ENCODE measurements around the gene RPP14.
A peak's percentile ranks its signal among the peaks of the same experiment; 100 is the strongest.

The RPP14 gene

DNA sequence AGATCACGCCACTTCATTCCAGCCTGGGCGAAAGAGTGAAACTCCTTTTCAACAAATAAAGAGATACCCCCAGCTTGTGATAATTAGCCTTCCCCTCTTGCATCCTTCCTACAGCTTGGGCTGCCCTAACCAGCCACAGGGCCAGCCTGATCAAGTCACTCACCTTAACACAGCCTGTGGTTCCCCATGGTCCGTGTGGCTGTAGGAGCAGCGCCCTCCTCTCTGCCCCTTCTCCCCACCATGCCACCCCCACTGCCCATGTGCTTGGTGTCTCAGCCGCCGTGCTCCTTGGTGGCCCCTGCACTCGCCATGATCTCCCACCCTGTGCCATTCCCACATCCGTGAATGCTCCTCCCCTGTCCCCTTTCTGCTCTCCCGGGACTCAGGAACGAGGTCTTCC, 13.2 kb upstream of the RPP14 start:
- no peak for DNase-seq

DNA sequence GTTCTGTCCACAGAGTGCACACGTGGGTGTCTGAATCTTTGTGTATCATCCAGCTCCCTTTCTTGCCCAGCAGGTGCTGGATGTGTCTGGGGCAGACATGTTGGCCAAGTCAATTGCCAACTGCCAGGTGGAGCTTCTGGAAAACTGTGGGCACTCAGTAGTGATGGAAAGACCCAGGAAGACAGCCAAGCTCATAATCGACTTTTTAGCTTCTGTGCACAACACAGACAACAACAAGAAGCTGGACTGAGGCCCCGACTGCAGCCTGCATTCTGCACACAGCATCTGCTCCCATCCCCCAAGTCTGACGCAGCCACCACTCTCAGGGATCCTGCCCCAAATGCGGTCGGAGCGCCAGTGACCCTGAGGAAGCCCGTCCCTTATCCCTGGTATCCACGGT, 12.5 kb upstream of the RPP14 start:
- DNase-seq = no peak

DNA sequence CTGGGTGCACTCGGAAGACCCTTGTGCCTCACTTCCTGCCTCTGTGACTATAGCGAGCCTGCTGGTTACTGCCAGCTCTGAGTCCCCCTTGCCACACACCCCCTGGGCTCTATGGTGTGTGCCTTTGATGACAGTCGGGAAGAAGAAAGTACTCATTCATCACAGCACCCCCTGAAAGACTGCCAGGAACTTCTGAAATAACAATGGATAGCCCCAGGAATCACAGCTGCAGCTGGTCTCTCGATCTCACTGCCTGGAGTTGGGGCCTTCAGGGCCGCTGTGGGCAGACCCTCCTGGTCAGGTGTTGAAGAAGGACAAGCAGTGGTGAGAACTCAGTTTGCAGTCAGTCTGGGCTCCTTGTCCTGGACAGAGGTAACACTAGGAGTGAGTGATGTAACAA, 9.8 kb upstream of the RPP14 start:
- no peak for DNase-seq

DNA sequence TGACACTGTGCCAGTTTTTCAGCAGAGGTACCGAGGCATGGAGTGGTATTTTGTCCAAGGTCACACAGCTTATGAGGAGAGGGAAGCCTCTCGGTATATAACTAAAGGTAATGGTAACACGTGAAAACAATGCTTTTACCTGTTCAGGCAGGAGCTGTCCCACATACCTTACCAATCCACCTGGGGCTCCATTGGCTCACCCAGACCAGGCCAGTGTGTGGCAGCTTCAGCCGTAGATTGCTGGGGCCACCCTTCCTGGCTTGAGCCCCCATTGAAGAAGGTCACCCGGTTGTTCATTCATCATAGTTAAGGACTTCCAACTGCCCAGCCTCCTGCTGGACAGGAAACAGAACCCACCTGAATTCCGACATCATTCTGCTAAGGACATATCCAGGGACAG, 9.2 kb upstream of the RPP14 start:
- DNase-seq = no peak

DNA sequence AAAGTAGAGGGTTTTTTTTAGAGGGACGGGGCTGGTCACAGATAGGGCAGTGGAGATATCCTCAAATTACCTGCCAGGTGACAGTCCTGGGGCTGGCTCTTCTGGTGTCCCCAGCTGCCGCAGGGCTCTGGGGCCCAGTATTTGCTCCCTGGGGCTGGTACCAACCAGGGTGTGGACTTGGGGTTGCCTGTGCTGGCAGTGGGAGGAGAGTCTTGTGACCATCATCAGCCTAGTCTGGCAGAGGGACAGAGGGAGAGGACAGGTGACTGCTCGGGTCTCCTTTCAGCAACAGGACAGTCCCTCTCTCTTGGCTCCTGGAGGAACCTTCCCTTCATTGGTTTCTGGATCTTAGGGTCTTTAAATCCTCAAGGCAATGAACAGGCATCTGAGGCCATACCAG, 7.9 kb upstream of the RPP14 start:
- no peak for DNase-seq

DNA sequence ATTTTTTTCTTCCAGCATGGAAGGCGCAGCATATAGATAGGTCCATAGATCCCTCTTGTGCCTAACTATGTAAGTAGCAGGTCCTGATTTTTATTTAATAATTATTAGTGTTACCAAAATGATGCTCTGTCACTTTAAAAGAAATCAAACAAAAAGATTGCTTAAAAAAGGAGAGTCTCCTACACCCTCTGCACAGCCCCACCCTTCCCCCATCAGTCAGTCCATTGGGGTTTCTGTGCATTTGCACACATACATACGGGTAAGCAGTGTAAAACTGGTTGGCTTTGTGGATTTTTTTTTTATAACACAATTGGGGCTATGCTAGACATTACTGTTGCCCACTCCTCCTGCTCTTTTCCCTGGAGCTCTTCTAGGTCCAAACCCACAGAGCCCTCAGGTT, 7.0 kb upstream of the RPP14 start:
- DNase-seq = no peak

DNA sequence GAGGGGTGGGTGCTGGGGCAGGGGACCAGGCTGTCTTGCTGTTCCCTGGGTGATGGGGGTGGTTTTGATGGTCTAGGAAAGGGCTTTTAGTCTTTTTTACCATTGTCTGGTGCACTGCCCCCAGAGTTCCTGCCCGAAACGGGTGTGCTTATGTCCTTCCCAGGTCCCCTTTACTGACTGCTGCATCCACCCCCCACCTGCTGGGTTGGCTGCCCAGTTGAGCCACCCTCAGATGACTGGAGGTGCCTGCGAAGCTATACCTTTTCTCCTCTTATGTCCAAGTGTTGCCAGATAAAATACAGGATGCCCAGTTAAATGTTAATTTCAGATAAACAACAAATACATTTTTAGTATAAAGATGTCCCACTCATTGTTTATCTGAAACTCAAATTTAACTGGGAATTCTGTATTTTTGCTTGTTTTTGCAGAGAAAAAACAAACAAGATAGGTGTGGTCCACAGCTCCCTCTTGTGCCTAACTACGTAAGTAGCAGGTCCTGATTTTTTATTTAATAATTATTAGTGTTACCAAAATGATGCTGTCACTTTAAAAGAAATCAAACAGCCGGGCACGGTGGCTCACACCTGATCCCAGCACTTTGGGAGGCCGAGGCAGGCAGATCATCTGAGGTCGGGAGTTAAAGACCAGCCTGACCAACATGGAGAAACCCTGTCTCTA, 6.1 kb upstream of the RPP14 start:
- no peak for DNase-seq

DNA sequence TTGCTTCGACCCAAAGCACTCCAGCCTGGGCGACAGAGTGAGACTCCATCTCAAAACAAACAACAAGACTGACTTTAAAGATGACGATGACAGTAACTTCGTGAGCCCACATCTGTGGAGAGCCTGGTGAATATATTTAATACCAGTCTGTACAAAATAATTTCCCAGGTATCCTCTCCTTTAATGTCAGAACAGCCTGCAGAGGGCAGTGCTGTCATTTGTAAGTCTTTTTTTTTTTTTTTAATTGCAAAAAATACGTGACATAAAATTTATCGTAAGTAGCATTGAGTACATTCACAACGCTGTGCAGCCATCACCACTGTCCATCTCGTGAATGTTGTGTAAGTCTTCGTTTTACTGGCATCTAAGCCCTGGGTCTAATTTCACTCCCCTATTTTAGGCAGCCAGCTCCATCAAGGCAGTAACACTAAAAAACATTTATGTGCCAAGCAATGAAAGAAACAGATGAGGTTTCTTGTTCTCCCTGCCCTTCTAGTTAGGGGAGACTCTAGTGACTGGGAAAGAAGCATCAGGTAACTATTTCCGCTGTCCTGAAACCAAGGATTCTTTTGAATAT, 1.7 kb downstream of the RPP14 start:
- no peak for DNase-seq

DNA sequence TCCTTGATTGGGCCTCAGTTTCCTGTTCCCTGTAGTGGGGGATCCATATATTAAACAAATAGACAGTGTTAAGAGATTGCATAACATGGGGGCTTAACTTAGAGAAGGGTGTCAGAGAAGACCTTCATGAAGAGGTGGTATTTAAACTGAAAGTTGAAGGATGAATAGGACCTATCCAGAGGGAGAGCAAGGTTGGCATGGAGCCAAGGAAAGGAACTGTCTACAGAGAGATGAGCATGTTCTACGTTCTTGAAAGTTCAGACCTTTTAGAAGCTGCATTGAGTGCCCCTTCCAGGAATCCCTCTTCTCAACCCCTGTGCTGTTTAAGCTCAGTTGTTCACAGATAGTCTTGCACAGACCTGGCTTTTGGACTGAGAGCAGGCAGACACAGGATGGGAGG, 2.7 kb downstream of the RPP14 start:
- no peak for DNase-seq

DNA sequence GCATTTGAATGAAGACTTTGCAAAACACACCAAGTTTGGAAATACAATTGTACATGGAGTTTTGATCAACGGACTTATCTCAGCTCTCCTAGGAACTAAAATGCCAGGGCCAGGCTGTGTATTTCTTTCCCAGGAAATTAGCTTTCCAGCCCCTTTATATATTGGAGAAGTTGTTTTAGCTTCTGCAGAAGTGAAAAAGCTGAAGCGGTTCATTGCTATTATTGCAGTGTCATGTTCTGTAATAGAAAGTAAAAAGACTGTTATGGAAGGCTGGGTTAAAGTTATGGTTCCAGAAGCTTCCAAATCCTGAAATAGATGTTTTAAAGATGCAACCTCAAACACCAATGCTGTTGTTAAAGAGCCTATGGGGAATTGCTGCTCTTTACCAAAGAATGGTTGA, 11.8 kb downstream of the RPP14 start:
- DNase-seq = no peak

DNA sequence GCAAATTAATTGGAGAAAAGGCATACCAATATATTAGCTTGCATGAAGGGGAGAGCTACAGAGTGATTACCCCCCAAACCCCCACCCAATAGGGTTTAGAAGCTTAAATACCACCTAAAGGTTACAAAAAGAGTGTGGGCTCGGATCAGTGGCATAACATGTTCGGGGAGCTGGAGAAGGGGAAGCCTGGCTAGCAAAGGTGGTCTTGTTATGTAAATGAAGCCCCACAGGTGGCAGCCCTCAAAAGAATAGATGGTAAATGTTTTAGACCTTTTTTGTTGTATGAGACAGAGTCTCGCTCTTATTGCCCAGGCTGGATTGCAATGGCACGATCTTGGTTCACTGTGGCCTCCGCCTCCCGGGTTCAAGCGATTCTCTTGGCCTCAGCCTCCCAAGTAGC, 15.7 kb downstream of the RPP14 start:
- no peak for DNase-seq

DNA sequence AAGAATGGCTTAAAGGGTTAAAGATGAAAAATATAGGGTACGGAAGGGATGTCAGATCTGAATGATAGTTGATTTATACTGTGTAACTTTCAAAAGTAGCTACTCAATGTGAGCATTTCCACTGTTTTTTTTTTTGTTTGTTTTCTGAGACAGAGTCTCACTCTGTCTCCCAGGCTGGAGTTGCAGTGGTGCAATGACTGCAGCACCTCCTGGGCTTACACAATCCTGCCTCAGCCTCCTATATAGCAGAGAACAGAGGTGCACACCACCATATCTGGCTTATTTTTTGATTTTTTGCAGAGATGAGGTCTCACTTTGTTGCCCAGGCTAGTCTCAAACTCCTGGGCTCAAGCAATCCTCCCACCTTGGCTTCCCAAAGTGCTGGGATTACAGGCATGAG, 16.7 kb downstream of the RPP14 start:
- no peak for DNase-seq

DNA sequence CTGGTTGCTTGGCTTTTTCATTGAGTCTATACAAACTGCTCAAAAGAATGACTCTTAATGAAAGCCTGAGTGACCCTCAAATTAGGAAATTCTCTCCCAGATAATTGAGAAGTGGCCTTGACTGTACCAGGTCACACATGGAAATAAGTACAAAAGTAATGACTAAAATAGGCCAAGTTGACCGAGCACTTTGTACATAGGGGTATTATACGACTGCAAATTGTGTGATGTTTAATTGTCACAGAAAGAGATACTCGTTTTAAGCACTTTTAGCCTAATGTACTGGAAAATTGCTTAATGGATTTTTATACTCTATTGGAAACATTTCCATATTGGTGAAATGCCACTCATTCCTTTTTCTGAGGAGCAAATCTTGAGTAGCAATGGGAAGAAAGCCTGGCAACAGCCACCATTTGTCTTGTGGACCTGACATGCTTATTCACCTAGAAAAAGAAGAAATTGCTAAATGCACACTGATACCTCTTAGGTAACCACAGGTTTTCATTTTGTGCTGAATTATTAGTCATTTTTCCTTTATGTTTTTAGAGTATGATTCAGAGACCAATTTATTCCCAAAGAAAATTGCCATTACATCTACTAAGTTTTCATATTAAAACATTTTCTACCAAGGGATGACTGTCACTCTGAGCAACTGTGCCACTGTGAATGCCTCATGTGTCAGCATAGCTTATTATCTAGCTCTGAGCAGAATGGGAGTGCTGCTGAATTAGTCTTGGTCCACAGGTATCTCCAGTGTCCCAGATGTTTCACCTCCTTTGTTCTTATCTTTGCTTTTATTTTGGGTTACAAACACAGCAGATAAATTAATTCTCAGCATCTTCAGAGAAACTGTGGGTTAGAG, 17.7 kb downstream of the RPP14 start:
- DNase-seq = no peak

DNA sequence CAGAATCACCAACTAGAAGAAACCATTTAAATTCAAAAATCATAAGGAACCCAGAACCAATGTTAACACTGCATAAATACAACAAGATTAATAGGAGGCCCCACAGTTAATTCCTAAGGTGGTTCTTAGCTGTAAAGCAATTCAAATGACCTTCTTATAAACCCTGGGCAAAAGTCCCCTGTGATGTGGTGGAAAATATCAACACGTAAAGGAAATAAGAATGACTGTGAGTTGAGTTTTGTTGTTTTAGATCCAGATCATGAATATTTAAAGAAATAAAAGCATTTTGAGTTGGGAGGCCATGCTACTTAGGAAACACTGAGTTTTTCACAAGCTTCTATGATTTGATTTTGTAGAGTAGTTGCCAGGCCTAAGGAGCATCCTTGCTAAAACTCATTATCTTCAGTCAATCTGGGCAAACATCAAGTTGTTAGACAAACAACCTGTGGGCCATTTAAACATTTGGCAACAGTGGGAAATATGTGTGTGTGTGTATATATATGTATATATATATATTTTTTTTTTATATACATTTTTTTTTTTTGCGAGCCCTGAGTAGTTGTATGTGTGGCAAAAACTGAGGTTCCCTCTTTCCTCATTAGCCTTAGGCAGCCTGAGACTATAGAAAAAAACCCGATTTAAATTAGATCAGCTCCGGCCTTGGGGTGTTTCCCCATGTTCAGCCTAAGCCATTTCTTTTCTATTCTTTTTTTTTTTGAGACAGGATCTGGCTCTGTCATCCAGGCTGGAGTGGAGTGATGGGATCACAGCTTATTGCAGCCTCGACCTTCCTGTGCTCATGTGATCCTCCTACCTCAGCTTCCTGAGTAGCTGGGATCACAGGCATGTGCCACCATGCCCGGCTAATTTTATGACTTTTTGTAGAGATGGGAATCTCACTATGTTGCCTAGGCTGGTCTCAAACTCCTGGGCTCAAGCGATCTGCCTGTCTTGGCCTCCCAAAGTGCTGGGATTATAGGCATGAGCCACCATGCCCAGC, 18.6 kb downstream of the RPP14 start:
- DNase-seq = no peak

DNA sequence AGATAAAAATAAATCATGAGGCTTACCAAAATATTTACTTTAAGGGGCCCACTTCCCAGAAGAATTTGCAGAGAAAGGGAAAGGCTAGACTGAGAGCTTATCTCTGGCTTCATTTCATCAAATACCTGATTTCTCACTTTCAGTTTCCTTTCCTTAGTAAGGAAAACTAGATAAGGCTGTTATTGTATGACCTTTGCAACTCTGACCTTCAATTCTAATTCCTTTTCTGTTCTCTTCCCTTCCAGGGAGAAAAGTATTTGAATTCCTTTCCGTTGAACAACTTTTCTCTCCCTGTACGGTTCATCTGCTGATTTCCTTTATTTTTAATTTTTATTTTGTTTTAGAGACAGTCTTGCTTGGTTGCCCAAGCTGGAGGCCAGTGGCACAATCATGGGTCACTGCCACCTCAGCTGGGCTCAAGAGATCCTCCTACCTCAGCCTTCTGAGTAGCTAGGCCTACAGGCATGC, 19.5 kb downstream of the RPP14 start:
- no peak for DNase-seq

DNA sequence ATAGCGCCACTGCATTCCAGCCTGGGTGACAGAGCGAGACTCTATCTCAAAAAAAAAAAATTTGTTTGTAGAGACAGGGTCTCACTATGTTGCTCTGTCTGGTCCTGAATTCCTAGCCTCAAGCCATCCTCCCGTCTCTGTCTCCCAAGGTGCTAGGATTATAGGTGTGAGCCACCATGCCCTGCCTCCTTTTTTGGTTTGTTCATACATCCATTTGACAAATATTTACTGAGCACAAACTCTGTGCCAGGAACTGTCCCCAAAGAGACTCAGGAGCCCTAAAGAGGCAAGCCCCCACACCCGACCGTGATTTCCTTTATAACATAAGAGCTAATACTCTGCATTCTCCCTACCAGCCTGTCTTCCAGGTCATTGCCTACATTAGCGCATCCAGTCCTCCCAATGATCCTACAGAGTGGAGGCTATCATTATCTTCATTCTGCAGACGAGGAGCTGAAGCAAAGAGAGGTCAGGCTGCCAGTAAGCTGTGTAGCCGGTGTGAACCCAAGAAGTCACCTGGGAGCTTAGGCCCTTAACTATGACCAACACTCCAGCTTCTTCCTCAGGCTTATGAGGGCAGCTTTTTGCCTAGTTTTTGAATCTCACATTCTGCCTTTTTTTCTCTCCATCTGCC, 20.3 kb downstream of the RPP14 start:
- DNase-seq = no peak

DNA sequence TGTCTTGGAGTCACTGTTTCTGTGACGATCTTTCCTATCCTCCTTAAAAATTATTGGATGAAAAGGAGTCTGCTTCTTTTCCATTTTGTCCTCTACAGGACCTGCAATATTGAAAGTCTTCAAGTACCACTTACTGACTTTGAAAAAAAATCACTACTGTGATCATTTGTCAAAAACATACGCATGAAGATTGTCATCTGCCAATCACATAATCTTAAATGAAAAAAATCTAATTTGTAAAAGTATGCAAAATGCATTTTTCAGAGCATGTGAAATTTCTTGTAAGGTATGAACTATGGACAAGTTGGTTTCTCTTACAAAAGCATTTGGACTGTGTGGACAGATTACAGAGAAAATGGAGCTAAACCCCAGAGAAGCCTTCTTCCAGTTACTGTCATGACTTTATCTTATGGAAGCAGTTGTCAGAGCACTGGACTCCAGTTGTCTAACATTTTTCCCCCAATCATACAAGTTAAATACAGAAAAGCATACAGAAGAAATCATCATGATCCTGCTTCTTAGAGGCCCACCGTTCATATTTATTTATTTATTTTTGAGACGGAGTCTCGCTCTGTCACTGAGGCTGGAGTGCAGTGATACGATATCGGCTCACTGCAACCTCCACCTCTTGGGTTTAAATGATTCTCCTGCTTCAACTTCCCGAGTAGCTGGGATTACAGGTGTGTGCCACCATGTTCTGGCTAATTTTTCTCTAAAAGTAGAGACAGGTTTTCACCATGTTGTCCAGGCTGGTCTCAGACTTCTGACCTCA, 23.3 kb downstream of the RPP14 start:
- DNase-seq = no peak

DNA sequence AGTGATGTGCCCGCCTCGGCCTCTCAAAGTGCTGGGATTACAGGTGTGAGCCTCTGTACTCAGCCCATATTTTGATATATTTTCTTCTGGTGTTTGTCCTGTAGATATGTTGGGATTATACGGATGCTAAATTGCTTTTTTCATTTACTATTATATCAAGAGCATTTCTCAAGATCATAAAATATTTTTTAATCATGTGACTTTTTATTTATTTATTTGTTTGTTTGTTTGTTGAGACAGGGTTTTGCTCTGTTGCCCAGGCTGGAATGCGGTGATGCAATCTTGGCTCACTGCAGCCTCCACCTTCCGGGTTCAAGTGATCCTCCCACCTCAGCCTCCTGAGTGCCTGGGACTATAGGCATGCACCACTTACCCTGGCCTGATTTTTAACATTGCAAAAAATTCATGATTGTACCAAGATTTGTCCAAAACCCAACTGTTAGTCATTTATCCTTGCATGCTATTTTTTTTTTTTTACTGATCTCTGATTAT, 23.9 kb downstream of the RPP14 start:
- no peak for DNase-seq

DNA sequence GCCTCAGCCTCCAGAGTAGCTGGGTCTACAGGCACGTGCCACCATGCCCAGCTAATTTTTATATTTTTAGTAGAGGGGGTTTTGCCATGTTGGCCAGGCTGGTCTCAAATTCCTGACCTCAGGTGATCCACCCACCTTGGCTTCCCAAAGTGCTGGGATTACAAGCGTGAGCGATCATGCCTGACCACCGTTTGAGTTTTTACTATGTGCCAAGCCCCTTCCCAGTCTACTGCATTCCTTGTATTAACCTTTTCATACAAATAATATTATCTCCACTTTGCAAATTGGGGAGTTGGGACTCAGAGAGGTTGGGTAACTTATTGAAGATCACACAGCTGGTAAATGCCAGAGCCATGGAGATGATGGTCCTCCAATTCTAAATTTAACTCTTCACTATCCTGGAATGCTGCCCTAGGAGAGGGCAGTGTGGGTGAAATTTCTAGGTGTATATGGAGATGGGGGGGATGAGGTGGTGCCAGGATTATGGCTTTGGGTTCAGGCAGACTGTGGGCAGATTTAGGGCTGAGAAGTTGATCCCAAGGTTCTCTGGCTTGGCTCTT, 25.6 kb downstream of the RPP14 start:
- DNase-seq = no peak

DNA sequence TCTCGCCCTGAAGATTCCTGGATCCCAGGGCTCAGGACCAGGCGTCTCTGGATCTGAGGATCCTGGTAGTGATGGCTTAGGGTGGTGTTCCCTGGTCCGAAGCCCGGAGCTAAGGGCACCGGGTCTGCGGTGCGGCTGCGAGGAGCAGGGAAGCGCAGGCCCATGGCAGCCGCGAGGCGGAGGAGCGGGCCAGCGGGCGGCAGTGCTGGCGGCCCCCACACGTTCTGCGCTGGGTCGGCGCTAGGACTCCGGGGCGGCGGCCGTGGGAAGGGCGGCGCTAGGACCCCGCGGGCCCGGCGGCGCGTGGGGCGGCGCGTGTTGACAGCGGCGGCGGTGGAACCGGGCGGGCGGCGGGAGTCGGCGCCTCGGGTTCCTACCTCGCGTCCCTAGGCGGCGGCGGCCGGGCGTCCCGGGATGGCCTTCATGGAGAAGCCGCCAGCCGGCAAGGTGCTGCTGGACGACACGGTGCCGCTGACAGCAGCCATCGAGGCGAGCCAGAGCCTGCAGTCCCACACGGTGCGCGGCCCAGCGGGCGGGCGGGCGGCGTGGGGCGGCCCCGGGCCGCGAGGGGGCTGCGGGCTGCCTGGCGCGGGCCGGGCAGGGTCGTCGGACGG, 26.6 kb downstream of the RPP14 start, which contains the start of gene PXK:
Gene PXK (plus strand): TSS at position 318 of the 614 bp plus-strand sequence. CDS start 97 bp downstream, at position 415.
- peak; percentile 9 for DNase-seq
